Renal cortex interstitium (tissue), 11 donors: Measurements from ENCODE around the gene DDOST. TPM values are rescaled to one million over a fixed set of nuclear protein-coding genes. Genes with fewer than 3 reads are reported as not detected.

ENCODE experiments used
- DNase-seq, 11 donors: peaks; one replicate each; pipeline ENCODE4 v3.0.0-alpha.2; 2013; ENCODE audit warnings: low read depth in 9 of 11, low spot score in 4 of 11; ENCODE audit errors: extremely low read depth in 1 of 11
- polyA plus RNA-seq, 3 donors: library from polyadenylated mRNA; unstranded; fragments of 120-200 nt; gene quantifications; one replicate each; pipeline ENCODE4 v1.2.1, GENCODE V29; 2013; ENCODE audit not compliant: insufficient read length in 3 of 3

Gene DDOST
- polyA plus RNA-seq, 3 donors: 213 to 238 (median 218) TPM

GRCh38 chr1:20640183-20640597 lies 21.0 kb downstream of the DDOST start:
- peak in 7 of 11 donors; percentile 23 to 60 (median 38) for DNase-seq

GRCh38 chr1:20636785-20637347 lies 24.3 kb downstream of the DDOST start:
- no peak for DNase-seq

- peak in 2 of 11 donors; percentile 15 to 31 for DNase-seq
Measured at GRCh38 chr1:20634594-20635084, 26.5 kb downstream of the DDOST start.

GRCh38 chr1:20634065-20634593 lies 27.0 kb downstream of the DDOST start:
- peak in 2 of 11 donors; percentile 11 to 32 for DNase-seq

- DNase-seq: peak; percentile 52 to 76 (median 68)
Measured at GRCh38 chr1:20633190-20634064, 27.7 kb downstream of the DDOST start, which contains the start of gene PINK1. PINK1 (plus strand) TSS chr1:20633458; CDS start chr1:20633549, 91 bp downstream.

GRCh38 chr1:20632386-20632785 lies 28.8 kb downstream of the DDOST start:
- DNase-seq: no peak

- DNase-seq: no peak
Measured at GRCh38 chr1:20630729-20631128, 30.4 kb downstream of the DDOST start.

- DNase-seq: no peak
Measured at GRCh38 chr1:20626524-20626923, 34.6 kb downstream of the DDOST start.

GRCh38 chr1:20626098-20626427 lies 35.1 kb downstream of the DDOST start:
- no peak for DNase-seq

GRCh38 chr1:20625176-20626097 lies 35.7 kb downstream of the DDOST start:
- no peak for DNase-seq

GRCh38 chr1:20624709-20625108 lies 36.5 kb downstream of the DDOST start:
- no peak for DNase-seq

- DNase-seq: no peak
Measured at GRCh38 chr1:20621012-20621411, 40.2 kb downstream of the DDOST start.

GRCh38 chr1:20619999-20620398 lies 41.2 kb downstream of the DDOST start:
- DNase-seq: no peak

GRCh38 chr1:20618550-20618949 lies 42.6 kb downstream of the DDOST start:
- DNase-seq: no peak

GRCh38 chr1:20616847-20617487 lies 44.2 kb downstream of the DDOST start:
- no peak for DNase-seq

GRCh38 chr1:20615946-20616846 lies 45.0 kb downstream of the DDOST start:
- no peak for DNase-seq

GRCh38 chr1:20614131-20614579 lies 47.0 kb downstream of the DDOST start:
- no peak for DNase-seq
